ENCODE measurements around the gene UNC5A.

GRCh38 chr5:176918613-176919012 is 108.3 kb downstream of the UNC5A start:
- TF ChIP-seq, protein P1, sequence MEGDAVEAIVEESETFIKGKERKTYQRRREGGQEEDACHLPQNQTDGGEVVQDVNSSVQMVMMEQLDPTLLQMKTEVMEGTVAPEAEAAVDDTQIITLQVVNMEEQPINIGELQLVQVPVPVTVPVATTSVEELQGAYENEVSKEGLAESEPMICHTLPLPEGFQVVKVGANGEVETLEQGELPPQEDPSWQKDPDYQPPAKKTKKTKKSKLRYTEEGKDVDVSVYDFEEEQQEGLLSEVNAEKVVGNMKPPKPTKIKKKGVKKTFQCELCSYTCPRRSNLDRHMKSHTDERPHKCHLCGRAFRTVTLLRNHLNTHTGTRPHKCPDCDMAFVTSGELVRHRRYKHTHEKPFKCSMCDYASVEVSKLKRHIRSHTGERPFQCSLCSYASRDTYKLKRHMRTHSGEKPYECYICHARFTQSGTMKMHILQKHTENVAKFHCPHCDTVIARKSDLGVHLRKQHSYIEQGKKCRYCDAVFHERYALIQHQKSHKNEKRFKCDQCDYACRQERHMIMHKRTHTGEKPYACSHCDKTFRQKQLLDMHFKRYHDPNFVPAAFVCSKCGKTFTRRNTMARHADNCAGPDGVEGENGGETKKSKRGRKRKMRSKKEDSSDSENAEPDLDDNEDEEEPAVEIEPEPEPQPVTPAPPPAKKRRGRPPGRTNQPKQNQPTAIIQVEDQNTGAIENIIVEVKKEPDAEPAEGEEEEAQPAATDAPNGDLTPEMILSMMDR (IDR thresholded peaks at IDR 0.05): no peak
- no peak for TF ChIP-seq SIN3A (IDR thresholded peaks at IDR 0.05; ENCODE audit: borderline replicate concordance, insufficient read depth, low read depth, low read length)
